H9 (cell line): ENCODE results near the gene OSBP2. TPM values are rescaled to one million over a fixed set of nuclear protein-coding genes. Genes with fewer than 3 reads are reported as not detected.
A peak's percentile ranks its signal among the peaks of the same experiment; 100 is the strongest.

ENCODE experiments used
- DNase-seq: peaks from one replicate; pipeline ENCODE4 v3.0.0-alpha.2; 2017
- H2AFZ ChIP-seq: one replicate; pipeline ENCODE4 v1.6.1; 2013; ENCODE audit warnings: mild to moderate bottlenecking, low read length, control low read depth, moderate library complexity
- H2AK5ac ChIP-seq: 2 replicates; pipeline ENCODE4 v1.6.1; 2013; ENCODE audit warnings: low read length, control low read depth, mixed read lengths; ENCODE audit not compliant: insufficient read length
- H2BK120ac ChIP-seq: one replicate; pipeline ENCODE4 v1.6.1; 2013; ENCODE audit warnings: low read depth, mild to moderate bottlenecking, low read length, control low read depth, inconsistent platforms; ENCODE audit not compliant: poor library complexity, severe bottlenecking
- H2BK12ac ChIP-seq: 2 replicates; pipeline ENCODE4 v1.6.1; 2013; ENCODE audit warnings: low read length, control low read depth, mixed read lengths, low read depth; ENCODE audit not compliant: insufficient read length
- H2BK15ac ChIP-seq: 2 replicates; pipeline ENCODE4 v1.6.1; 2013; ENCODE audit warnings: low read depth, low read length, control low read depth
- H2BK20ac ChIP-seq: one replicate; pipeline ENCODE4 v1.6.1; 2013; ENCODE audit warnings: low read depth, mild to moderate bottlenecking, low read length, control low read depth, inconsistent platforms; ENCODE audit not compliant: poor library complexity, severe bottlenecking
- H2BK5ac ChIP-seq: 2 replicates; pipeline ENCODE4 v1.6.1; 2013; ENCODE audit warnings: low read length, control low read depth, mixed read lengths; ENCODE audit not compliant: insufficient read length
- H3K14ac ChIP-seq: 2 replicates; pipeline ENCODE4 v1.6.1; 2013; ENCODE audit warnings: low read length, control low read depth; ENCODE audit not compliant: insufficient read depth
- H3K18ac ChIP-seq: 2 replicates; pipeline ENCODE4 v1.6.1; 2013; ENCODE audit warnings: low read depth, mild to moderate bottlenecking, mixed read lengths, low read length, control low read depth; ENCODE audit not compliant: insufficient read length
- H3K23ac ChIP-seq: 2 replicates; pipeline ENCODE4 v1.6.1; 2013; ENCODE audit warnings: low read length, control low read depth, mixed read lengths, low read depth; ENCODE audit not compliant: insufficient read length
- H3K23me2 ChIP-seq: 2 replicates; pipeline ENCODE4 v1.6.1; 2013; ENCODE audit warnings: low read depth, mild to moderate bottlenecking, mixed read lengths, low read length, control low read depth; ENCODE audit not compliant: insufficient read length, poor library complexity, severe bottlenecking
- H3K27ac ChIP-seq: 2 replicates; pipeline ENCODE4 v1.5.1; 2013; ENCODE audit warnings: low read length, control low read depth, mixed read lengths, low read depth; ENCODE audit not compliant: insufficient read length
- H3K27me3 ChIP-seq: 2 replicates; pipeline ENCODE4 v1.6.1; 2013; ENCODE audit warnings: low read length, control low read depth, inconsistent platforms; ENCODE audit not compliant: insufficient read depth
- H3K4ac ChIP-seq: 2 replicates; pipeline ENCODE4 v1.6.1; 2013; ENCODE audit warnings: low read depth, mild to moderate bottlenecking, control low read depth, inconsistent platforms, low read length, moderate library complexity
- H3K4me1 ChIP-seq: 2 replicates; pipeline ENCODE4 v1.6.1; 2013; ENCODE audit warnings: low read length, control low read depth, inconsistent platforms; ENCODE audit not compliant: insufficient read depth
- H3K4me2 ChIP-seq: 2 replicates; pipeline ENCODE4 v1.6.1; 2013; ENCODE audit warnings: low read length, control low read depth, mixed read lengths; ENCODE audit not compliant: insufficient read length, insufficient read depth
- H3K56ac ChIP-seq: 2 replicates; pipeline ENCODE4 v1.6.1; 2013; ENCODE audit warnings: low read depth, mild to moderate bottlenecking, mixed read lengths, low read length, control low read depth; ENCODE audit not compliant: insufficient read length
- H3K79me1 ChIP-seq: 2 replicates; pipeline ENCODE4 v1.6.1; 2013; ENCODE audit warnings: low read depth, mild to moderate bottlenecking, moderate library complexity, low read length, control low read depth, inconsistent platforms; ENCODE audit not compliant: insufficient read depth, poor library complexity, severe bottlenecking
- H3K79me2 ChIP-seq: 2 replicates; pipeline ENCODE4 v1.6.1; 2013; ENCODE audit warnings: low read length, control low read depth, inconsistent platforms; ENCODE audit not compliant: insufficient read depth
- H3K9ac ChIP-seq: 2 replicates; pipeline ENCODE4 v1.6.1; 2013; ENCODE audit warnings: low read length, control low read depth, mixed read lengths; ENCODE audit not compliant: insufficient read length; ENCODE audit errors: extremely low read depth
- H3K9me3 ChIP-seq: one replicate; pipeline ENCODE4 v1.6.1; 2013; ENCODE audit warnings: low read depth, low read length, inconsistent platforms; ENCODE audit not compliant: control insufficient read depth
- H3T11ph ChIP-seq: one replicate; pipeline ENCODE4 v1.6.1; 2013; ENCODE audit warnings: mild to moderate bottlenecking, low read length, control low read depth, inconsistent platforms
- H4K20me1 ChIP-seq: one replicate; pipeline ENCODE4 v1.6.1; 2013; ENCODE audit not compliant: control insufficient read depth, insufficient read length, insufficient read depth
- H4K5ac ChIP-seq: 2 replicates; pipeline ENCODE4 v1.6.1; 2013; ENCODE audit warnings: low read depth, mild to moderate bottlenecking, mixed read lengths, low read length, control low read depth; ENCODE audit not compliant: insufficient read length
- H4K8ac ChIP-seq: replicated peaks from 2 replicates; pipeline ENCODE4 v1.6.1; 2013; ENCODE audit warnings: low read length, control low read depth, mixed read lengths, low read depth; ENCODE audit not compliant: insufficient read length
- H4K91ac ChIP-seq: 2 replicates; pipeline ENCODE4 v1.6.1; 2013; ENCODE audit warnings: low read depth, mild to moderate bottlenecking, moderate library complexity, mixed read lengths, low read length, control low read depth; ENCODE audit not compliant: insufficient read length
- H3K27ac Mint-ChIP-seq, 3 experiments: 2 replicates in 2 of 3; 3 replicates in 1 of 3; pipeline ENCODE4 v1.8.0; 2020 to 2021; ENCODE audit warnings: mixed read lengths in 3 of 3, mild to moderate bottlenecking in 1 of 3, moderate library complexity in 1 of 3
- H3K27me3 Mint-ChIP-seq: 2 replicates; pipeline ENCODE4 v1.8.0; 2021; ENCODE audit warnings: low read depth, mild to moderate bottlenecking, moderate library complexity, mixed read lengths
- H3K36me3 Mint-ChIP-seq, 3 experiments: 2 replicates in 2 of 3; 3 replicates in 1 of 3; pipeline ENCODE4 v1.8.0; 2020 to 2021; ENCODE audit warnings: low read depth in 3 of 3, mixed read lengths in 3 of 3; ENCODE audit not compliant: insufficient read depth in 1 of 3
- H3K4me1 Mint-ChIP-seq, 2 experiments: 2 replicates each; pipeline ENCODE4 v1.8.0; 2020; ENCODE audit warnings: mixed read lengths in 2 of 2
- H3K4me3 Mint-ChIP-seq, 2 experiments: 2 replicates in 1 of 2; 3 replicates in 1 of 2; pipeline ENCODE4 v1.8.0; 2020 to 2021; ENCODE audit warnings: mild to moderate bottlenecking in 2 of 2, mixed read lengths in 2 of 2, moderate library complexity in 1 of 2
- H3K9me3 Mint-ChIP-seq, 2 experiments: 2 replicates in 1 of 2; 3 replicates in 1 of 2; pipeline ENCODE4 v1.8.0; 2020; ENCODE audit warnings: mild to moderate bottlenecking in 2 of 2, mixed read lengths in 2 of 2, moderate library complexity in 1 of 2
- CTCF ChIP-seq: fragments of 200-600 bp; sonication (generic); conservative IDR thresholded peaks from 3 replicates; pipeline ENCODE4 v1.8.0; 2021; ENCODE audit warnings: antibody characterized with exemption, mild to moderate bottlenecking
- WGBS: extraction: QIAGEN DNeasy Blood & Tissue Kit; methylation state at CpG from one replicate; pipeline ENCODE4 v1.1.7; 2013; ENCODE audit warnings: missing lambda C conversion rate, low lambda C conversion rate, mixed read lengths; ENCODE audit not compliant: insufficient read length; ENCODE audit errors: extremely low coverage; 5-methylcytosine and 5-hydroxymethylcytosine counted together
- total RNA-seq: library from RNA; stranded (reverse); gene quantifications from 2 replicates; pipeline ENCODE4 v1.2.1, GENCODE V29; 2021

The OSBP2 gene
- total RNA-seq, 1 experiment from 2014 or later = 3.4 TPM

DNA sequence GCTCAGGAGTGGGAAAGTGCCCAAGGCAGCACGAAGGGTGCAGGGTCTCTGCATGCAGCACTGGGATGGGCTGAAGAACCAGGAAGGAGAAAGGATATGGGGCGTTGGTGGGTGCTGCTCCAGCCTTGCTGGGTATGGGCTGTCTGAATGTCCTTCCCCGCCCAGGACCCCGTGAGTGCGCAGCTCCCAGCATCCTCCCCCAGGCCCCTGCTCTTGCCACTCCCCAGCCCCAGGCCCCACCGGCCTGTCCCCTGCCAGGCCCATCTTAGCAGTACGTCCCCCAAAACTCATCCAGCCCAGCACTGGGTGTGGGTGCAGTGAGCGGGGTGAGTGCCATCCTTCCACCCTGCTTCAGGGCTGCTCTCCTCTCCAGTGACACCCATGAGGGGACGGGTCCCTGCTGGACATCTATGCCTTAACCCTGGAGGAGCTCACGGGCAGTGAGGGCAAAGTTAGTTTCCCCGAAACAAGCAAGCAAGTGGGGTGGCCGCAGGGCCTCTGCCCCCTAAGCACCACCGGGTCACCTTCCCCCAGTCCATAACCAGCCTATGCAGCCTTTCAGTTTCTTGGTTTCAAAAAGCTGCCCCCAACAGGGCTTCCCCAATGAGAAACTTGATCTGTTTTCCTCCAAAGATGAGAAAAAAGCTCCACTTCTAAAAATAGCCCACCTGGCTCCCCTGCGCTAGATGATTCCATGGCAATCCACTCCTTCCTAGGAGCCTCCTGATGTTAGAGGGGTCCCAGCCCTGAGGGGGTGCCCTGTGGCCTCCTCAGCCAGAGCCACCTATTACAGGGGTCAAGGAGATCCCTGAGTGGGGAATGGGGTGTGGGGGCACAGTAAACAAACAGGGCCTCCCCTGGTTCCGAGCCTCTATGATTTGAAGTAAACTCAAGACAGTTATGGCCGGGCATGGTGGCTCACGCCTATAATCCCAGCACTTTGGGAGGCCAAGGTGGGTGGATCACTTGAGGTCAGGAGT lies 170.1 kb downstream of the OSBP2 start:
- H3K27ac ChIP-seq = no peak overlapping the region
- Mint-ChIP-seq H3K36me3 (no peaks in the 10 kb centered on the region), H3K27me3 (no peaks in the 10 kb centered on the region), H3K4me1 (peaks cover 0 to 8% of the 10 kb centered on the region in 2 experiments; a peak in 2 of 4 replicates), H3K4me3 (no peak overlapping the region), H3K27ac (peak overlapping the region in 2 of 3 experiments; percentile 34 to 35; a peak in 1 of 7 replicates), H3K9me3 (no peaks in the 10 kb centered on the region)
- no peak overlapping the region for H3K4me2 ChIP-seq
- H4K5ac ChIP-seq = no peak overlapping the region
- no CpG with 5 or more reads among the region's 17 CpGs for WGBS
- H3K23me2 ChIP-seq = no peaks in the 10 kb centered on the region
- H3K4me1 ChIP-seq = no peaks in the 10 kb centered on the region
- no peaks in the 10 kb centered on the region for H3K79me1 ChIP-seq
- H3K27me3 ChIP-seq = no peaks in the 10 kb centered on the region
- H3K4ac ChIP-seq = no peak overlapping the region
- no peak overlapping the region for H2AFZ ChIP-seq
- H3K9me3 ChIP-seq = no peaks in the 10 kb centered on the region
- H3K56ac ChIP-seq = no peak overlapping the region
- H3K14ac ChIP-seq = peak overlapping the region; percentile 75
- no peak overlapping the region for H4K91ac ChIP-seq
- no peak overlapping the region for H2BK20ac ChIP-seq
- H4K20me1 ChIP-seq = no peaks in the 10 kb centered on the region
- no peak overlapping the region for H3K9ac ChIP-seq
- H2BK5ac ChIP-seq = no peak overlapping the region
- H2AK5ac ChIP-seq = no peak overlapping the region
- H4K8ac ChIP-seq = no peak overlapping the region
- no peak overlapping the region for H3K23ac ChIP-seq
- H2BK12ac ChIP-seq = no peak overlapping the region
- no peak overlapping the region for H3T11ph ChIP-seq
- H3K18ac ChIP-seq = no peak overlapping the region
- DNase-seq = no peak
- H3K79me2 ChIP-seq = no peaks in the 10 kb centered on the region
- no peak overlapping the region for H2BK120ac ChIP-seq
- no peak for TF ChIP-seq CTCF
- H2BK15ac ChIP-seq = no peak overlapping the region
